GM08714 (cell line): Measurements from ENCODE around the gene PODN.

ENCODE experiments used
- H3K4me3 ChIP-seq: fragments of 200-500 bp; sonication (Bioruptor generic); 2 replicates; pipeline ENCODE4 v1.5.1; 2014; ENCODE audit warnings: mild to moderate bottlenecking, low read length, inconsistent platforms
- ZNF274 ChIP-seq: IDR thresholded peaks from 2 replicates; pipeline ENCODE4 v1.6.1; 2012; ENCODE audit warnings: mild to moderate bottlenecking, low read depth, low read length

The PODN gene

DNA sequence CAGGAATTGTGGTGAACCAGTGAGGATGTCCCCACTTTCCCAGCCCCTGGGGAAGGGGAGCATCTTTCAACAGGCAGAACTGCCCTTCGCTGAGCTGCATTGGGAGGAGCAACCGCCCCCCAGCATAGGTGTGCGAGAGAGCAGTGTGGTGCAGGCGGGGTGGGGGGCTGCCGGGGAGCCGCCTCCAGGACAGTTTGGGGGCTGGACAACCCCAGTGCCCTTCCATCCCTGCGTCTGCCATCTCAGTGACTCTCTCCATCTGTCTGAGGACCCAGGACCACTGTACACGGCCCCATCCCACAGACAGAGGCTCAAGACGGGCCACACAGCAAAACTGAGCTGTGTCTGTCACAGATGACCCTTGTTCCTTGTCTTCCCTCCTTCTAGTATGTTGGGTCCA is 14.2 kb downstream of the PODN start:
- no peak overlapping the region for H3K4me3 ChIP-seq
- TF ChIP-seq ZNF274, result no peak

DNA sequence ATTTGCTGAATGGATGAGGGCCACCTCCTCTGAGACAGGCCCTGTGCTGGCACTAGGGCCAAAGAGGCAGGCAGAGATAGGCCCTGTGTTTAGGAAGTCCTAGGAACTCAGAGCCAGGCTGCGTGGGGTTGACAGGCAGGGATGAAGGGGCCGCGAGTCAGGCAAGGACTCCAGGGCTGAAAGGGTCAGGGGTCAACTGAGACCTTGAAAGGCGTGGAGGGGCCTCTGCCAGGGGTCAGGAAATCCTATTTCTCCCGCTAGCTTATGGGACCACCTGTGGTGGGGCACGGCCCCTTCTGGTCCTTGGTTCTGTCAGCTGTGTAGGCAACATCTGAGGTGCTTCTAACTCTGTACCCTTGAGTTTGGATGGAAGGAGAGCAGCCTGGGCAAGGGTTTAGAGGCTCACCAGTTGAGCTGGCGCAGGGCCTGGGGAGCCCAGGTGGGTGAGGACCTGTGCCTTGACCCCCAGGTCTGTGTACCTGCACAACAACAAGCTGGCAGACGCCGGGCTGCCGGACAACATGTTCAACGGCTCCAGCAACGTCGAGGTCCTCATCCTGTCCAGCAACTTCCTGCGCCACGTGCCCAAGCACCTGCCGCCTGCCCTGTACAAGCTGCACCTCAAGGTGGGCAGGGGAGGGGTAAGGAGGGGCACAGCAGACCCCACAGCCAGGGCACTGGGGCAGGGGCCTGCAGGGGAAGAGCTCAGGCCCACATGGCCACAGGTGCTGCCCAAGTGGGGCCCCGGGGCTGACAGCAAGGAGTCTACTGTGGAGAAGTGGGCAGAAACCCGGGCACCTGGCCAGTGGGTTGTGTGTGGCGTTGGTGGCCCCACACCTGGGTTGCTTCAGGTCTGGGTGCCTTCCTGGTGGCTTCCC is 14.9 kb downstream of the PODN start:
- H3K4me3 ChIP-seq, result no peak overlapping the region
- TF ChIP-seq ZNF274, result no peak

DNA sequence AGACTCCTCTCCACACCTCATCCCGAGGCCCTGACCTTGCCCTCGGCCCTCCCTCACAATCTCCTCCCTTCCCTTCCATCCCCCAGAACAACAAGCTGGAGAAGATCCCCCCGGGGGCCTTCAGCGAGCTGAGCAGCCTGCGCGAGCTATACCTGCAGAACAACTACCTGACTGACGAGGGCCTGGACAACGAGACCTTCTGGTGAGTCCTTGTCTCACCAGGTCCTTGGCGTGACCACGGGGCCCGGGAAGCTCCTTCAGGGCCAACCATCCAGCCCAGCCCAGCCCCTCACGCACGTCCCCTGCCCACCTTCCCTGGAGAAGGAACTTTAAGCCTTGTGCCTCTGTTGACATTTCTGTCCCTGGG is 15.6 kb downstream of the PODN start:
- TF ChIP-seq ZNF274, result no peak
- H3K4me3 ChIP-seq, result no peak overlapping the region

DNA sequence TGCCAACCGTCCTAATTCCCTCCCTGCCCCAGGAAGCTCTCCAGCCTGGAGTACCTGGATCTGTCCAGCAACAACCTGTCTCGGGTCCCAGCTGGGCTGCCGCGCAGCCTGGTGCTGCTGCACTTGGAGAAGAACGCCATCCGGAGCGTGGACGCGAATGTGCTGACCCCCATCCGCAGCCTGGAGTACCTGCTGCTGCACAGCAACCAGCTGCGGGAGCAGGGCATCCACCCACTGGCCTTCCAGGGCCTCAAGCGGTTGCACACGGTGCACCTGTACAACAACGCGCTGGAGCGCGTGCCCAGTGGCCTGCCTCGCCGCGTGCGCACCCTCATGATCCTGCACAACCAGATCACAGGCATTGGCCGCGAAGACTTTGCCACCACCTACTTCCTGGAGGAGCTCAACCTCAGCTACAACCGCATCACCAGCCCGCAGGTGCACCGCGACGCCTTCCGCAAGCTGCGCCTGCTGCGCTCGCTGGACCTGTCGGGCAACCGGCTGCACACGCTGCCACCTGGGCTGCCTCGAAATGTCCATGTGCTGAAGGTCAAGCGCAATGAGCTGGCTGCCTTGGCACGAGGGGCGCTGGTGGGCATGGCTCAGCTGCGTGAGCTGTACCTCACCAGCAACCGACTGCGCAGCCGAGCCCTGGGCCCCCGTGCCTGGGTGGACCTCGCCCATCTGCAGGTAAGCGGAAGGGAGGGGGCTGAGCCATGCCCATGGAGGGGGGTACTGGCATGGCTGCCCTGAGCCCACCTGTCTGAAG is 16.5 kb downstream of the PODN start:
- TF ChIP-seq ZNF274, result no peak

DNA sequence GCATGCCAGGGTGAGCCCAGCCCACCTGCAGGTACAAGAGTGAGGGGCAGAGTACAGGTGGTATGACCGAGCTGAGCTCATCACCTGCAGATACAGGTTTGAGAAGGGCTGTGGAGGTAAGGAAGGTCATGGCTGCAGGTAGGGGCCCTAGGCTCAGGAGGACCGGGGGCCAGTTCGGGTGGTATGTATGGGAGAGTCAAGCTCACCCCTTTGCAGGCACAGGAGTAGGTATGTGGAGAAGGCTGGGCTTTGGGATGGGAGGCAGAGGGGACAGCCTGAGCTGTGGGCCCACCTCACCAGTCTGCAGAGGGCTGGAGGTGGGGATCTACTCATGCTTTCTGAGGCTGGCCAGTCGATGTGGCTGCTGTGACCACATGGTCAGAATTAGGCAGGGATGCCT is 17.2 kb downstream of the PODN start:
- no peak overlapping the region for H3K4me3 ChIP-seq
- TF ChIP-seq ZNF274, result no peak

More for the DNA sequence above, 16.5 kb downstream of the PODN start:
- no peak overlapping the region for H3K4me3 ChIP-seq

DNA sequence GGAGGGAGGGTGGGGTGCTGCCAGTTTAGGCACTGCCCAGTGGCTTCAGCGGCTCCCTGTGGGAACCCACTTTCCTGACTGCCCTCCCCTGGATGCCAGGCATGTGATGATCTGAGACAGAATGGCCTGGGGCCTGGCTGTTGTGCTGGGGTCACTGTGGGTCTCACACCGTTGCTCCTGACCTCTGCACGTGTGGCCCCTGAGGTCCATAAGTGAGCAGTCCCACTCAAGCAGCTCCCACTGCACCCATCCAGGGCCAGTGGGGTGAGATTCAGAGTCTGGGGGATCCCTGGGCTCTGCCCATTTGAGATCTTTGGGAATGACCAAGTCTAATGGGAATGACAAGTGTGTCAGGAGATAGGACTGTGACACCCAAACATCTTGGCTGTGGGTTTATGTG is 18.0 kb downstream of the PODN start:
- H3K4me3 ChIP-seq, result no peak overlapping the region
- TF ChIP-seq ZNF274, result no peak

DNA sequence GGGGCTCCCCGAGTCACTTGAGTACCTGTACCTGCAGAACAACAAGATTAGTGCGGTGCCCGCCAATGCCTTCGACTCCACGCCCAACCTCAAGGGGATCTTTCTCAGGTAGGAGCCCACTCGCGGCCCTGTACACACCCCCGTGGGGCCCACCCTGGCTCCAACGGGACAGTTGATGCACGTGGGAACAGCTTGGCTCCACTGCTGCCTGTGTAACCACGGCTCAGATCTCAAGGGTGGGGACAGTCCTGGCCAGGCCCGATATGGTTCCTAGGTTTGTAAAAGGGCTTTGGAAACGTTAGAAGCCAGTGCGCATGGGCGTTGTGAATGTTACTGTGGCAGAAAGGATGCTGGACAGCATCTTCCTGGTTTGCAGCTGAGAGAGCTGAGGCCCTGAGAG is 18.8 kb downstream of the PODN start:
- TF ChIP-seq ZNF274, result no peak

DNA sequence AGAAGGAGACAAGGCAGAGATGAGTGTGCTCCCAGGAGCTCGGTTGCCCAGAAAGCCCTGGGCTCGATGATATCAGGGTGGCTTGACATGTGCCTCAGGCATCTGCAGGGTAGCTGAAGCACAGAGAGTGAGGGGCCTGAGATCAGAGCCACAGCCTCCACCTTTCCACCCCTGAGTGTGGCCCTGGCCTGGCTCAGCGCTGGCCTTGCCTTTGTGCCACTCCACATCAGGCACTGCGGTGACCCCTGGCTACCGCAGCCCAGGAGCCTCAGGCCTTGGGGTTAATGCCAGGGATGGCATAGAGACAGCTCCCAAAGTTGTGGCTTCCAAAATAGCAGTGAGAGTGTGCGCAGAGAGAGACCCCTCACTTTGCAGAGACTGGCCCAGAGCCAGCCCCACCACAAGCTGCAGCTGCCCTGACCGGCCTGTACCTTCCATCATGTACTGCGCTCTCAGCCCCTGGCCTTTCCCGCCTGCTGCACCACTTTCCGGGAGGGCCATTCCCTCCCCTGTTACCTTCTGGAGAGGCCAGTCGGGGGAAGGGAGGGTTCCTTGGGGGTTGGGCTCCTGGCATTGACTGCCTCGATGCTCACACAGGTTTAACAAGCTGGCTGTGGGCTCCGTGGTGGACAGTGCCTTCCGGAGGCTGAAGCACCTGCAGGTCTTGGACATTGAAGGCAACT is 19.5 kb downstream of the PODN start:
- H3K4me3 ChIP-seq, result no peak overlapping the region
- no peak for TF ChIP-seq ZNF274

More for the DNA sequence above, 18.8 kb downstream of the PODN start:
- H3K4me3 ChIP-seq, result no peak overlapping the region

DNA sequence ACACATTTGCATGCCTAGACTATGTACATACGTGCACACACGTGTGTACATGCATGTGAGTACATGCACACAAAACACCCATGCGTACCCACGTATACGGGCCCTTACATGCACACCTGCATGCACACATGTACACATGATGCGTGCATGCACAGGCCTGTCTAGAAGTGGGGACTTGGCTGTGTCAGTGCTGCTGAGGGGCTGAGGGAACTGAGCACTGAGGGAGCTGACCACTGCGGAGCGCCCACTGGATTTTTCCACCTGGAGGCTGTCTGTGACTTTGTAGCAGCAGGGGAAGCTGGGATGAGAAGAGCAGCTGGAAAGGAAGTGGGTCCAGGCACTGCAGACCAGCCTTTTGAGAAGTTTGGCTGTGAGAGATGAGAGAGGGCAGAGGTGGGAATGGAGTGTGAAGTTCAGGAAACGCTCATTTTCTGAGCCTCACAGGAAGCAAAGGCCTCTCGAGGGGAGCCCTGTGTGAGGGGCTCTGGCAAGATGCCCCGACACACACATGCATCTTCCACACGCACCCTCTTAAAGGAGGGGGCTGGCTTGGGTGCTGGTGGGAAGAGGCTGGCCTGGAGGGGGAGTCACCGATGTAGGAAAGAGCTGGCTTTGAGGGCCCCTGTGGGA is 20.9 kb downstream of the PODN start:
- TF ChIP-seq ZNF274, result no peak
- H3K4me3 ChIP-seq, result no peak overlapping the region

DNA sequence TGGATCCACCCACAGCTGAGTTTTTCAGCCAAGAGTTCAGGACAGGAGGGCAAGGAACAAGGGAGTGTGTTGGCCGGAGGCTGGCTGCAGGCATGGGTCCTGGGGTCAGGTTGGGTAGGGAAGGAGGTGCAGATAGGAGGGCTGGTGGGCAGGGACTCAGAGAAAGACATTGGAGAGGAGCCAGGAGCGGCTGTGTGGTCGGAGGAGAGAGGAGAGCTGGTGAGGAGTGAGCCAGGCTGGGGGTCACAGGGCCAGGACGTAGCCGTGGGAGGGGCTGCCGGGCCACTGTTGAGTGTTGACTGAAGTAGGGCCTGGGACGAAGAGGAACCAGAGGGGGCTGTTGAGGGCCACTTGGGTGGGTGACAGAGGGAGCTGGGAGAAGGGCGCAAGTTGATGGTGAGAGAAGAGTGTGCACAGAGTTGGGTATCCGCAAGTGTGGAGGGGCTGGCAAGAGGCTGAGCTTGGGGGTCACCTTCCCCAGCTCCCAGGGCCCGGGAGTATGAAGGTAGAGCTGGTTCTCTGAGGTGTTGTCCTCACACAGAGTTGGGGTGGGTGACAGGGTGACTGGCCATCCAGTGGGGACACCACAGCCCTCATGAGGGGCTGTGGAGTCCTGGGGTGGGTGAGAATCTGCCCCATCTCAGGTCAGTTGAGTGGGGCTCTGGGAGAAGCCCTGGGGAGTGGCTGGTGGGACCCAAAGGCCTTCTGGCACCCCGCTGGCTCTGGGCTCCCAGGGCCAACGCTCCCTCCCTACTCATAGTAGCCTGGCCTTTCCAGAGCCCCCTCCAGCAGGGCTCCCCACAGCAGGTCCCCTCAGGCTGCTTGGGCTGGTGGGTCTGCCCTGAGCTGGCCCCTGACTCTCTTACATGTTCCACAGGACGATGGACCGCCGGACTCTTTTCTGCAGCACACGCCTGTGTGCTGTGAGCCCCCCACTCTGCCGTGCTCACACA is 21.9 kb downstream of the PODN start:
- no peak overlapping the region for H3K4me3 ChIP-seq
- TF ChIP-seq ZNF274, result no peak

DNA sequence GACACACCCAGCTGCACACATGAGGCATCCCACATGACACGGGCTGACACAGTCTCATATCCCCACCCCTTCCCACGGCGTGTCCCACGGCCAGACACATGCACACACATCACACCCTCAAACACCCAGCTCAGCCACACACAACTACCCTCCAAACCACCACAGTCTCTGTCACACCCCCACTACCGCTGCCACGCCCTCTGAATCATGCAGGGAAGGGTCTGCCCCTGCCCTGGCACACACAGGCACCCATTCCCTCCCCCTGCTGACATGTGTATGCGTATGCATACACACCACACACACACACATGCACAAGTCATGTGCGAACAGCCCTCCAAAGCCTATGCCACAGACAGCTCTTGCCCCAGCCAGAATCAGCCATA is 22.6 kb downstream of the PODN start:
- no peak for TF ChIP-seq ZNF274
- H3K4me3 ChIP-seq, result no peak overlapping the region

DNA sequence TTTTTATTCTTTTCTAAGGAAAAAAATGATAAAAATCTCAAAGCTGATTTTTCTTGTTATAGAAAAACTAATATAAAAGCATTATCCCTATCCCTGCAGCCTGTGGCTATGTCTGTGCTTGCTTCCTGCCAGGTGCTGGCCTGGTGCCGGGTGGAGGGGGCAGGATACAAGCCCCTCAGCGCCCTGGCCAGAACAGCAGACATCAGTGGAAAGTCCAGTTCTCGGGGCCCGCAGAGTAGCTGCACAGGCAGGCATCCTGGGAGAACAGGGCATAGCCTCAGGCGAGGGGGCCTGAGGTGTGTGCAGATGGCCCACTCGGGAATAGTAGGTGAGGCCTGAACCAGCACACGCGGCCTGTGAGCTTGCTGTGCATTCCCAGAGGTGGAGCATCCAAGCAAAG is 23.4 kb downstream of the PODN start:
- no peak for TF ChIP-seq ZNF274
- H3K4me3 ChIP-seq, result no peak overlapping the region

DNA sequence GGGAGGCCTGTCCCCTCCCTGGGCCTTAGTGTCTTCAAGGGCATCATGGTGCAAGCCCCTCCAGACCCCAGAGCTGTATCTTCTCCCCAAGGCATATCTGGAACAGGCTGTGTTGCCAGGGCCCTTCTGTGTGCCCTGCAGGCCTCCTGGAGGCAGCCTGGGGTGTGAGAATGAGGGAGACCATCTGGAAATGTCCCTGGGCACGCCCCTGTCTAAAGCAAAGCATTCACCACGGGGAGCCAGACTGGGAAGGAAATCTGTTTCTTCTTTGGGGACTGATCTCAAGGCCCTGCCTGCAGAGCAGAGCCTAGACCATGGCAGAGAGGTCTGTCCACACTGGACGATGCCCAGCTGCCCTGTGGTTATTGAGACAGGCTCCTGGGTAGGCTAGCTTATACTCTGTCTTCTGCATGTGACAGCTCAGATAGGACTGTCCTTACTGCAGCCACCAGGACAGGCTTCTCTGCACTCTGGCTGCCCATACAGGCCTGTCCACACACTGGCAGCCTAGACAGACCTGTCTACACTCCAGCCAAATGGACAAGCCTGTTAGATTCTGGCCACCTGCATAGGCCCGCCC is 24.6 kb downstream of the PODN start:
- no peak for TF ChIP-seq ZNF274
- H3K4me3 ChIP-seq, result no peak overlapping the region
